ENCODE data around the gene ZNF385C.

DNA sequence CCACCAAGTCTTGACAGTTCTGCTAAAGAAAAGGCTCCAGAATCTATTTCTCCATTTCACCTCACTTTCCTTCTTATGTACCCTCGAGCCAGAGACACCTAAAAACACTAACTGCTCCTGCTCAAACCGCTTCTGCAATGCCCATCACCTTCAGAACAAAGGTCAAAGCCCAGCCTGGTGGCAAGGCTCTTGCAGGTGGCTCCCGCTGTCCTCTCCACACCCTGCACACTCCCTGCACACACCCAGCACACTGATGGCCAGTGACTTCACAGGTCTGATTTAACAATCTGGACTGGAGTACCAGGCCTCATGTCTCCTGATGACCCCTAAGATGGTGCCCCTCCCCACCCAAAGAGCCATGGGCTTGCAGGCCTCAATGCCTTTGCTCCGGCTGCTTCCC is 38.0 kb downstream of the ZNF385C start:
- TF ChIP-seq, protein P1, sequence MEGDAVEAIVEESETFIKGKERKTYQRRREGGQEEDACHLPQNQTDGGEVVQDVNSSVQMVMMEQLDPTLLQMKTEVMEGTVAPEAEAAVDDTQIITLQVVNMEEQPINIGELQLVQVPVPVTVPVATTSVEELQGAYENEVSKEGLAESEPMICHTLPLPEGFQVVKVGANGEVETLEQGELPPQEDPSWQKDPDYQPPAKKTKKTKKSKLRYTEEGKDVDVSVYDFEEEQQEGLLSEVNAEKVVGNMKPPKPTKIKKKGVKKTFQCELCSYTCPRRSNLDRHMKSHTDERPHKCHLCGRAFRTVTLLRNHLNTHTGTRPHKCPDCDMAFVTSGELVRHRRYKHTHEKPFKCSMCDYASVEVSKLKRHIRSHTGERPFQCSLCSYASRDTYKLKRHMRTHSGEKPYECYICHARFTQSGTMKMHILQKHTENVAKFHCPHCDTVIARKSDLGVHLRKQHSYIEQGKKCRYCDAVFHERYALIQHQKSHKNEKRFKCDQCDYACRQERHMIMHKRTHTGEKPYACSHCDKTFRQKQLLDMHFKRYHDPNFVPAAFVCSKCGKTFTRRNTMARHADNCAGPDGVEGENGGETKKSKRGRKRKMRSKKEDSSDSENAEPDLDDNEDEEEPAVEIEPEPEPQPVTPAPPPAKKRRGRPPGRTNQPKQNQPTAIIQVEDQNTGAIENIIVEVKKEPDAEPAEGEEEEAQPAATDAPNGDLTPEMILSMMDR (IDR thresholded peaks at IDR 0.05): no peak
- TF ChIP-seq POLR2A (IDR thresholded peaks at IDR 0.05): no peak

Measured in prostate gland (tissue), 2 donors.